Measurements from ENCODE around the gene KRTAP3-2. TPM values are rescaled to one million over a fixed set of nuclear protein-coding genes. Genes with fewer than 3 reads are reported as not detected.

KRTAP3-2 gene
- total and polyA plus RNA-seq, 7 donors = not detected

DNA sequence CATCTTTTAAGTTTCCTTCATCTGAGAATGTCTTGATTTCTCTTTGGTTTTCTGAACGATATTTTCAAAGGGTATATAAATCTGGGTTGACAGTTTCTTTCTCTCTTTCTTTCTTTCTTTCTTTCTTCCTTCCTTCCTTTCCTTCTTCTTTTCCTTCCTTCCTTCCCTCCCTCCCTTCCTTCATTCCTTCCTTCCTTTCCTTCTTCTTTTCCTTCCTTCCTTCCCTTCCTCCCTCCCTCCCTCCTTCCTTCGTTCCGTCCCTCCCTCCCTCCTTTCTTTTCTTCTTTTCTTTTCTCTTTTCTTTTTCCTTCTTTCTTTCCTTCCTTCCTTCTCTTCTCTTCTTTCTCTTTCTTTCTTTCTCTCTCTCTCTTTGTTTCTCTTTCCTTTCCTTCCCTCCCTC lies 25.3 kb downstream of the KRTAP3-2 start:
- Histone ChIP-seq H3K27me3 (ENCODE audit: insufficient read depth in 3 of 3, low read length in 2 of 3) (no peaks in the 10 kb centered on the region), H3K9me3 (no peaks in the 10 kb centered on the region), H3K4me1 (no peaks in the 10 kb centered on the region), H3K4me3 (no peak overlapping the region), H3K36me3 (ENCODE audit: insufficient read depth in 1 of 2, low read depth in 1 of 2) (no peaks in the 10 kb centered on the region), H3K27ac (no peak overlapping the region)
- intact Hi-C loops (cut with DNase I) = no loop called here
- no peak for ATAC-seq
- DNase-seq = no peak
- TF ChIP-seq, protein P1, sequence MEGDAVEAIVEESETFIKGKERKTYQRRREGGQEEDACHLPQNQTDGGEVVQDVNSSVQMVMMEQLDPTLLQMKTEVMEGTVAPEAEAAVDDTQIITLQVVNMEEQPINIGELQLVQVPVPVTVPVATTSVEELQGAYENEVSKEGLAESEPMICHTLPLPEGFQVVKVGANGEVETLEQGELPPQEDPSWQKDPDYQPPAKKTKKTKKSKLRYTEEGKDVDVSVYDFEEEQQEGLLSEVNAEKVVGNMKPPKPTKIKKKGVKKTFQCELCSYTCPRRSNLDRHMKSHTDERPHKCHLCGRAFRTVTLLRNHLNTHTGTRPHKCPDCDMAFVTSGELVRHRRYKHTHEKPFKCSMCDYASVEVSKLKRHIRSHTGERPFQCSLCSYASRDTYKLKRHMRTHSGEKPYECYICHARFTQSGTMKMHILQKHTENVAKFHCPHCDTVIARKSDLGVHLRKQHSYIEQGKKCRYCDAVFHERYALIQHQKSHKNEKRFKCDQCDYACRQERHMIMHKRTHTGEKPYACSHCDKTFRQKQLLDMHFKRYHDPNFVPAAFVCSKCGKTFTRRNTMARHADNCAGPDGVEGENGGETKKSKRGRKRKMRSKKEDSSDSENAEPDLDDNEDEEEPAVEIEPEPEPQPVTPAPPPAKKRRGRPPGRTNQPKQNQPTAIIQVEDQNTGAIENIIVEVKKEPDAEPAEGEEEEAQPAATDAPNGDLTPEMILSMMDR (IDR thresholded peaks at IDR 0.05) = no peak
- 76 to 89% (median 88%) methylated on average over 3 of the region's 3 CpGs for WGBS, 3 donors

DNA sequence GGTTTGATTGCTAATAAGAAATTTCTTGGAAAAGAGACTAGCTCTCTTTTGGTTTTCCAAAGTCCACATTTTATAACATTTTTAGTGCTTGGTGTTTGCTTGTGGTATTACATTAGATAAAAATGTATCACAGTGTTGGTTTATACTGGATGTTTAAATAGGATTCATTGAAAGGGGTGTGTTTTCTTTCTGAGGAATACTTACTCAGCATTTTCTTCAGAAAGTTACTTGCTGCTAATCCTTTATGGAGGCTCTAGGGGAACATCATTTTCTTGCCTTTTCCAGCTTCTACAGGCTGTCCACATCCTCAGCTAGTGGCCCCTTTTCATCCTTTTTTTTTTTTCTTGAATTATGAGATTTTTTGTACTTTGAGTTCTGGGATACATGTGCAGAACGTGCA lies 32.1 kb downstream of the KRTAP3-2 start:
- Histone ChIP-seq H3K4me3 (no peak overlapping the region), H3K4me1 (no peaks in the 10 kb centered on the region), H3K27me3 (ENCODE audit: insufficient read depth in 3 of 3, low read length in 2 of 3) (peaks cover 0 to under 1% (median 0%) of the 10 kb centered on the region in 3 donors), H3K27ac (no peak overlapping the region), H3K36me3 (ENCODE audit: insufficient read depth in 1 of 2, low read depth in 1 of 2) (no peaks in the 10 kb centered on the region), H3K9me3 (no peaks in the 10 kb centered on the region)
- ATAC-seq (no peak), DNase-seq (no peak)
- intact Hi-C loops (cut with DNase I) = no loop called here
- 84 to 89% (median 88%) methylated on average over 1 of the region's 1 CpG for WGBS, 3 donors
- TF ChIP-seq, protein P1 (IDR thresholded peaks at IDR 0.05) = no peak

DNA sequence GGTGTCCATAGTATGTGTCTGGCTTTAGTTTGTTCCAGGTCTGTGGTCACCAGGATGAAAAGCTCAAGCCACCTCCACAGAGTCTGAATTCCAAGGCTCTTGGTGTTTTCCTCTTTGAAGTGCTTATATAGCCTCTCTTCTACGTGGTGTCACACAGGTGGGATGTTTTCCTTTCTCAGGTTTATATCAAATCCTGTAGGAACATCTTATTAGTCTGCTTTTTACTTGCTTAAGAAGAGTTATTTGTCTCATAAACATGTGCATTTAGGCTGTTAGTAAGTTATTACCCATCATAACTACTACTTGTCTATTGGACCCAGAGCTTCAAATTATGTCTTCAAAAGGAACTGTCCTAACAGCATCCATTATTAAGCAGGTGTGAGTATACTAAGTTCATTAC lies 32.9 kb downstream of the KRTAP3-2 start, which contains the start of gene KRT39:
Gene KRT39, minus strand, starts transcription at position 101 of the 400 bp plus-strand sequence. Its CDS starts 92 bp downstream, at position 9.
- ATAC-seq = no peak
- TF ChIP-seq, protein P1 (IDR thresholded peaks at IDR 0.05) = no peak
- intact Hi-C loops (cut with DNase I) = no loop called here

DNA sequence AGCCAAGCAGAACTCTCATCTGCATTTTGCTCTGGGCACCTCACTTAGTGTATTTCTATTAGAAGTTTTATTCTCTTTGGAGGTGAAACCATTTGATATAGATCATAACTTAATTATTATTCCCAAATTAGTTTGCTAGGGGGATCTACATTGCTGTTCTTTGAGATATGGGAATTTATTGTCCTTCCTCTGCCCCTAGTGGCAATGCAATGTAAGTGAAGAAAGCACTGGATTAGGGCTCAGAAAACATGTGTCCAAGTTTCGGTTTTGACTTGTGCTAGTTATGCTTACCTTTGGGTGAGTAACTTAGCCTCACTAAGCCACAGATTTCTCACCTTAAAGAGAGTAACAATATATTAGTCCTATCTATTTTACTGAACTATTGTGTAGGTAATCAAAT lies 35.9 kb downstream of the KRTAP3-2 start:
- no peak for ATAC-seq
- Histone ChIP-seq H3K4me3 (no peak overlapping the region), H3K9me3 (no peaks in the 10 kb centered on the region), H3K27me3 (ENCODE audit: insufficient read depth in 3 of 3, low read length in 2 of 3) (peaks cover 0 to 9% (median 0%) of the 10 kb centered on the region in 3 donors), H3K36me3 (ENCODE audit: insufficient read depth in 1 of 2, low read depth in 1 of 2) (no peaks in the 10 kb centered on the region), H3K27ac (no peak overlapping the region), H3K4me1 (no peaks in the 10 kb centered on the region)
- no peak for DNase-seq
- intact Hi-C loops (cut with DNase I) = no loop called here
- TF ChIP-seq, protein P1 (IDR thresholded peaks at IDR 0.05) = peak; percentile 49
- WGBS, 3 donors = 37 to 59% (median 39%) methylated on average over 1 of the region's 1 CpG

More for the DNA sequence above, 32.9 kb downstream of the KRTAP3-2 start, which contains the start of gene KRT39:
- Histone ChIP-seq H3K36me3 (ENCODE audit: insufficient read depth in 1 of 2, low read depth in 1 of 2) (no peaks in the 10 kb centered on the region), H3K9me3 (no peaks in the 10 kb centered on the region), H3K4me1 (no peaks in the 10 kb centered on the region), H3K4me3 (no peak within 1 kb of the TSS), H3K27ac (no peak within 1 kb of the TSS), H3K27me3 (ENCODE audit: insufficient read depth in 3 of 3, low read length in 2 of 3) (peaks cover 0 to 5% (median 0%) of the 10 kb centered on the region in 3 donors)
- WGBS, 3 donors = 28 to 63% (median 39%) methylated on average over 1 of the region's 1 CpG
- no peak for DNase-seq

DNA sequence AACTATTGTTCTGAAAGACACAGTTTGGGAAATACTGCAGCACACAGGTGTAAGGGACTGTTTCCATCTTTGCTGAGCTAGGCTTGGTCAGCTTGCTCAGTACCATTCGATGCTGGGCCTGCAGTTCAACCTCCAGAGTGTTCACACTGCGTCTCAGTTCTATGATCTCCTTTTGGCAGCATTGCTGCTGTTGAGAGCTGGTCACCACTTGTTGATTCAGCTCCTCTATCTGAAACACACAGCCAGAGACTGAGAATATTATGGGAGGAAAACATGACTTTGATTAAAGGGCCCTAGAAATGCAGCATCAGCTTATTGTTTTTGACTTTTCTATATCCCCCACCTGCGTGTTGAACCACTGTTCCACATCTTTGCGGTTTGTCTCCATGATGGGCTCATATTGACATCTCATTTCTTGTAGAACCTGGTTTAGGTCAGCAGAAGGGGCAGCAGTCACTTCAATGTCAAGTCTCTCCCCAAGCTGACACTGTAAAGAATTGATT lies 37.6 kb downstream of the KRTAP3-2 start:
- ATAC-seq (no peak), DNase-seq (no peak)
- Histone ChIP-seq H3K27ac (no peak overlapping the region), H3K4me3 (no peak overlapping the region), H3K27me3 (ENCODE audit: insufficient read depth in 3 of 3, low read length in 2 of 3) (peaks cover 0 to 9% (median 0%) of the 10 kb centered on the region in 3 donors), H3K9me3 (no peaks in the 10 kb centered on the region), H3K4me1 (no peaks in the 10 kb centered on the region), H3K36me3 (ENCODE audit: insufficient read depth in 1 of 2, low read depth in 1 of 2) (no peaks in the 10 kb centered on the region)
- 82 to 92% (median 86%) methylated on average over 4 of the region's 4 CpGs for WGBS, 3 donors
- TF ChIP-seq, protein P1 (IDR thresholded peaks at IDR 0.05) = no peak
- intact Hi-C loops (cut with DNase I) = no loop called here
